ENCODE results near the gene CKS2.
"Not testable (repeated sequence)": the region's sequence is repeated elsewhere in the genome, so short reads cannot be mapped to it uniquely, and the experiment has no call there.

Gene CKS2

DNA sequence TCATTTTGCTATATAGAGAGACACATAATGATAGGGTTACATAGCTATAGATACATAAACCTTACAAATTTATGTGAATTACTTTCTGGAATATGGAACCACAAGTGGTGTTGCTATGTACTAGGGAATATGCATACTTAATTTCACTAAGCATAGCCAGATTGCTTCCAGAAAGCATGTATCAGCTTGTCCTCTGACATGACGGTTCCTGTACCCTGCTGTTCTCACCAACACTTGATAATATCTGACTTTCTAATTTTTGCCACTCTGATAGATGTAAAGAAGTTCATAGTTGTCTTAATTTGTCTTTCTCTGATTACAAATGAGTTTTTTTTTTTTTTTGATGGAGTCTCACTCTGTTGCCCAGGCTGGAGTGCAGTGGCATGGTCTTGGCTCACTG, 18.0 kb upstream of the CKS2 start:
- Mint-ChIP-seq H3K4me3 (no peak overlapping the region), H3K9me3 (no peaks in the 10 kb centered on the region), H3K27me3 (peaks cover 12 to 14% of the 10 kb centered on the region in 2 donors), H3K27ac (no peak overlapping the region), H3K4me1 (ENCODE audit: low read depth in 2 of 2) (no peaks in the 10 kb centered on the region), H3K36me3 (ENCODE audit: insufficient read depth) (no peaks in the 10 kb centered on the region)
- no peak for DNase-seq
- ATAC-seq (replicated peaks) = no peak

- ATAC-seq (replicated peaks) = no peak
- Mint-ChIP-seq H3K9me3 (no peaks in the 10 kb centered on the region), H3K27me3 (peaks cover 12 to 14% of the 10 kb centered on the region in 2 donors), H3K36me3 (ENCODE audit: insufficient read depth) (no peaks in the 10 kb centered on the region), H3K4me3 (no peak overlapping the region), H3K4me1 (ENCODE audit: low read depth in 2 of 2) (no peaks in the 10 kb centered on the region), H3K27ac (no peak overlapping the region)
- no peak for DNase-seq
Observed at GRCh38 chr9:89295400-89295799, 15.6 kb upstream of the CKS2 start.

DNA sequence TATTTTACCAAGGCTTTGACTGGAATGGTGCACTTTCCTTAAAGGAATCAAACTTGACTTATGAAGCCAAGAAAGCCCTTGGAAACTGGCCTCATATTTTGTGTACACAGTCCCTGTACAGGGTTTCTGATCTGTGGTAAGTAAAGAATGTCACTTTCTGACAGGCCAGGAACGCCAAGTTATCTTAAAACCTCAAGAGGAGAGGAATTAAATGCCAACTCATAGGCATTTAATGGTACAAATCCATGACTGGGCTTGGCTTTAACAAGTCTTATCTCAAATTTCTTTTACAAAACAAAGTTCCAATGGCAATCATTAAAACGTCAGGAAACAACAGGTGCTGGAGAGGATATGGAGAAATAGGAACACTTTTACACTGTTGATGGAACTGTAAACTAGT, 9.0 kb upstream of the CKS2 start:
- H3K36me3 Mint-ChIP-seq (ENCODE audit: insufficient read depth); H3K27ac Mint-ChIP-seq; ATAC-seq (replicated peaks); DNase-seq; H3K4me3 Mint-ChIP-seq; H3K9me3 Mint-ChIP-seq; H3K4me1 Mint-ChIP-seq (ENCODE audit: low read depth in 2 of 2); H3K27me3 Mint-ChIP-seq: not testable (repeated sequence)

DNA sequence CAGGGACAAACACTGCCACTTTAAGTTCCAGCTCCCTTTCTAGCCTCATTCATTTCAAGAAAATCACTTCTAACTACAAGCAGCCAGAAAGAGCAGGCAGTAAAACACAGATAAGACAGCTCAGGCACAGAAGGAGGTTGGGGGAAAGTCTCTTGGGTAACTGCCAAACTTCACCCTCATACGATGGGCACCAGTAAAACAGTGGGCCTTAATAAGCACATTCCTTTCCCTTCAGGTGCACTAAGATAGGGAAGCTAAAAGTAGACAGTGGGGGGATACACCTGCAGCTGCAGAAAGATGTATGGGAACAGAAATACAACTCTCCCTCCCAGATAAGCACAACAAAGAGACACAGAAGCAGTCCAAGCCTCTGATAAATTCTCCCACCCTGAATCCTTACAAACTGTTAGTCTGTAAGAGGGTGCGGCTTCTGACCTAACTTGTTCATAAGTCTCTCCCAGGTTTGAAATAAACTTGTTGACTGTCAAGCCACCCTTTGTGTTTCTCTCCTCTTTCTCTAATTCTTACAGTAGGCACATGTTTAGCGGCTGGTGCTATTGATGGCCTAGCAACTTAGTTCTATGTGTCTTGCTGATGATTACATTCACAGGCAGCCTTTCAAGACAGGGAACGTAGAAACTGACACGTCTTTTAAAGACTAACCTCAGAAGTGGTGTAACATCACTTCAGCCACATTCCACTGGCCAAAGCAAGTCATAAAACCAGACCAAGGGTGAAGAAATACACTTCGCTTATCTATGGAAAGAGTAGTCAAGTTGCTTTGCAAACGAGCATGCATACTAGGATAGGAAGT, 6.8 kb upstream of the CKS2 start:
- ATAC-seq (replicated peaks) = no peak
- peaks cover 0 to 2% of the 10 kb centered on the region in 2 donors for H3K4me1 Mint-ChIP-seq (ENCODE audit: low read depth in 2 of 2)

DNA sequence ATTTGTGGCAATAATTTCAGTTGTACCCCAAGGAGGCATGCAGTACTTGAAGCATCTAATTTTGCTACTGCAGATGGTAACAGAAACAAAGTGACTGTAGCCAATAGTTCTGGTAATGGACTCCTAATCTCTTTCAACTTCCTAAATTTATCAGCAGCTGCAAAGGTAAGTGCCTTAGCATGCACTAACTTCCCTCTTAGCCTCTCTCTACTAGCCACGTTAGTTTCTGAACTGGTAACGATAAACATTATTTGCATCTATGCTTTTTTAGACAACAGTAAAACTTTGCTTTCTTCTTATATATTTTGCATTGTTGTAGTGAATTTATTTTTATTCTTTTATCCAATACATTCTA, 6.2 kb upstream of the CKS2 start:
- H3K9me3 Mint-ChIP-seq = no peaks in the 10 kb centered on the region
- peaks cover 7% of the 10 kb centered on the region for H3K36me3 Mint-ChIP-seq (ENCODE audit: insufficient read depth)
- H3K4me1 Mint-ChIP-seq (ENCODE audit: low read depth in 2 of 2) = peaks cover 0 to 4% of the 10 kb centered on the region in 2 donors
- no peaks in the 10 kb centered on the region for H3K27me3 Mint-ChIP-seq
- no peak for ATAC-seq (replicated peaks)
- H3K4me3 Mint-ChIP-seq = no peak overlapping the region
- no peak for DNase-seq
- H3K27ac Mint-ChIP-seq = no peak overlapping the region

More for the DNA sequence above, 6.8 kb upstream of the CKS2 start:
- no peak overlapping the region for H3K27ac Mint-ChIP-seq
- H3K36me3 Mint-ChIP-seq (ENCODE audit: insufficient read depth) = peaks cover 5% of the 10 kb centered on the region
- no peak overlapping the region for H3K4me3 Mint-ChIP-seq
- no peaks in the 10 kb centered on the region for H3K9me3 Mint-ChIP-seq
- H3K27me3 Mint-ChIP-seq = no peaks in the 10 kb centered on the region
- no peak for DNase-seq

- Mint-ChIP-seq H3K4me1 (ENCODE audit: low read depth in 2 of 2) (peaks cover 0 to 8% of the 10 kb centered on the region in 2 donors), H3K27ac (no peak overlapping the region)
Observed at GRCh38 chr9:89305868-89306267, 5.1 kb upstream of the CKS2 start.

GRCh38 chr9:89309166-89309565, 1.8 kb upstream of the CKS2 start:
- H3K36me3 Mint-ChIP-seq (ENCODE audit: insufficient read depth) = peaks cover 15% of the 10 kb centered on the region
- H3K27ac Mint-ChIP-seq = peak overlapping the region; percentile 98 to 99

More at GRCh38 chr9:89305868-89306267, 5.1 kb upstream of the CKS2 start:
- Mint-ChIP-seq H3K4me3 (no peak overlapping the region), H3K36me3 (ENCODE audit: insufficient read depth) (peaks cover 12% of the 10 kb centered on the region), H3K9me3 (no peaks in the 10 kb centered on the region), H3K27me3 (no peaks in the 10 kb centered on the region)
- DNase-seq = no peak
- ATAC-seq (replicated peaks) = no peak

GRCh38 chr9:89309608-89310474, 1.2 kb upstream of the CKS2 start:
- Mint-ChIP-seq H3K27ac (peak overlapping the region; percentile 98 to 99), H3K9me3 (no peaks in the 10 kb centered on the region), H3K36me3 (ENCODE audit: insufficient read depth) (peaks cover 15% of the 10 kb centered on the region), H3K4me3 (peak overlapping the region; percentile 84 to 85), H3K27me3 (no peaks in the 10 kb centered on the region), H3K4me1 (ENCODE audit: low read depth in 2 of 2) (peaks cover 7 to 11% of the 10 kb centered on the region in 2 donors)
- DNase-seq (no peak), ATAC-seq (replicated peaks) (no peak)

More at GRCh38 chr9:89309166-89309565, 1.8 kb upstream of the CKS2 start:
- DNase-seq = no peak
- no peaks in the 10 kb centered on the region for H3K27me3 Mint-ChIP-seq
- peak overlapping the region; percentile 84 to 85 for H3K4me3 Mint-ChIP-seq
- no peaks in the 10 kb centered on the region for H3K9me3 Mint-ChIP-seq
- peaks cover 7 to 11% of the 10 kb centered on the region in 2 donors for H3K4me1 Mint-ChIP-seq (ENCODE audit: low read depth in 2 of 2)
- ATAC-seq (replicated peaks) = no peak

DNA sequence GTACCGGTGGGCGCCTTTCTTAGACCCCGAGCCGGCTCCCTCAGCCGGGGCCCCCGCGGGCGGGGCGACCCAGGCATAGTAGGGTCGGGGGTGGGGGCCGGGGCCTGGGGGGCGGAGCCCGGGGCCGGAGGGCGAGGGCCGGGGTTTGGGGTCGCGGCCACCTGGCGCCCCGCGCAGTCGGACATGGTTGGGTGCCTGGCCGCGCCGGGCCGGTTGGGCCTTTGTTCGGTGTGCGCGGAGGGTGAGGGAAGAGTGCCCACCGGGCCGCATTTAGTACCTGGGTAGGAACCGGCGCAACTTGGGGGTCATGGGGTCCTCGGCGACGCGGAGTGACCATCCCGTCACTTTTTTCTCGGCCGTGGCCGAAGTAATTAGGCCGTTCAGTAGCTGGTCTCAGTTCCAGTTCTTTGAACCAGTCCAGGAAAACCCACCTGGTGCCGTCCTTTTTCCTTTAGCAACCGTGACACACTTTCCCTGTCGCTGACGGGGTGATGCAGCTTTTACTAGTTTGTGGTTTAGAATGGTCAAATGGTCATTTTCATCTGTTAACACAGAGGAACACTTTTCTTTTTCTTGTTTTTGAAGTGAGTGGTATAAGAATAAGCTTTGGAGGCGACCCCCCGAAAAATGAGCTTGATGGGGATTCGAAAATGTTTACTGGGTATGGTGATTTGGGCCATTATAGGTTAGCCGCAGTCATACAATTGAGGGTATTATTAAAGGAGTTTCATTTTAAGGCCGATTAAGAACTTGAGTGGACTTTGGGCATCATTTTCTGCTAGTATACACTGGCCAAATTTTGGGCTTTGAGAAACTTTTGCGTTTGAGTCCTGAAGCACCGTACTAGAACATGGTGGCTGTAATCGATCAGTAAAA, 589 bp downstream of the CKS2 start:
- no peak for DNase-seq
- H3K4me1 Mint-ChIP-seq (ENCODE audit: low read depth in 2 of 2) = peaks cover 7 to 11% of the 10 kb centered on the region in 2 donors
- H3K9me3 Mint-ChIP-seq = no peaks in the 10 kb centered on the region
- H3K4me3 Mint-ChIP-seq = peak overlapping the region; percentile 84 to 85
- ATAC-seq (replicated peaks) = no peak
- peaks cover 15% of the 10 kb centered on the region for H3K36me3 Mint-ChIP-seq (ENCODE audit: insufficient read depth)
- no peaks in the 10 kb centered on the region for H3K27me3 Mint-ChIP-seq
- peak overlapping the region; percentile 98 to 99 for H3K27ac Mint-ChIP-seq

GRCh38 chr9:89312222-89312571, 1.2 kb downstream of the CKS2 start:
- no peaks in the 10 kb centered on the region for H3K9me3 Mint-ChIP-seq
- ATAC-seq (replicated peaks) (no peak), DNase-seq (no peak)
- no peaks in the 10 kb centered on the region for H3K27me3 Mint-ChIP-seq
- H3K27ac Mint-ChIP-seq = no peak overlapping the region
- peaks cover 19% of the 10 kb centered on the region for H3K36me3 Mint-ChIP-seq (ENCODE audit: insufficient read depth)
- peaks cover 7 to 11% of the 10 kb centered on the region in 2 donors for H3K4me1 Mint-ChIP-seq (ENCODE audit: low read depth in 2 of 2)
- H3K4me3 Mint-ChIP-seq = peak overlapping the region; percentile 84 to 85

DNA sequence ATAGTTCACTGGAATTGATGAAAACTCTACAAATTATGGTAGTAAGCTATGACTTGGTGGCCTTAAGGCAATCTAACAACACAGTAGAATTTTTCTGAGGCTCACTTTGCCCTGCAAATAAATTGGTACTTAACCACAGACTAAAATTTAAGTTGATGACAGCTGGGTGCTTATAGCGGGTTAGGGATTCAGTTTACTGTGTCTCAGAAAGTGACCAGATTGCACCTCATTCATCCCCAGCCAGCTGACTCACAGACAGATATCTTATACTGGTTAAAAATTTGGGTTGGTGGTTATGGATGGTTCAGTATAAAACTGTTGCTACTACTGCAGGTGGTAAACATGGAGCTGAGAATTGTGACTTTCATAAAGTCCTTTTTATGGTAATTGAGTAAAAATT, 2.8 kb downstream of the CKS2 start:
- no peak for ATAC-seq (replicated peaks)
- H3K27ac Mint-ChIP-seq = peak overlapping the region in 1 of 2 donors; percentile 56
- H3K4me1 Mint-ChIP-seq (ENCODE audit: low read depth in 2 of 2) = peaks cover 17 to 18% of the 10 kb centered on the region in 2 donors
- no peaks in the 10 kb centered on the region for H3K27me3 Mint-ChIP-seq
- no peak for DNase-seq
- H3K4me3 Mint-ChIP-seq = no peak overlapping the region
- H3K9me3 Mint-ChIP-seq = no peaks in the 10 kb centered on the region
- H3K36me3 Mint-ChIP-seq (ENCODE audit: insufficient read depth) = peaks cover 30% of the 10 kb centered on the region

DNA sequence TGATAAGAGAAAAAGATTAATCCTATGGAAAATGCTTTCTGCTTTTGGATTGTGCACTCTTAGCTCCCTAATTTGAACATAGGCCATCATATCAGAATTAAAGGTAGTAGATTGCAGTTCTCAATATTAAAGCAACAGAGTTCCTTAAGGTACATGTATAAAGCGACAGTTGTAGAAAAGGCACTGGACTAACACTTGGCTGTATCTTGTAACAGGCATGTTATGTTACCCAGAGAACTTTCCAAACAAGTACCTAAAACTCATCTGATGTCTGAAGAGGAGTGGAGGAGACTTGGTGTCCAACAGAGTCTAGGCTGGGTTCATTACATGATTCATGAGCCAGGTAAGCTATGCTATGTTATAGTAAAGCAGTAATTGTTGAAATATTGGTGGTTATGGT, 4.0 kb downstream of the CKS2 start:
- H3K27ac Mint-ChIP-seq = no peak overlapping the region
- no peaks in the 10 kb centered on the region for H3K27me3 Mint-ChIP-seq
- no peak overlapping the region for H3K4me3 Mint-ChIP-seq
- ATAC-seq (replicated peaks) (no peak), DNase-seq (no peak)
- H3K4me1 Mint-ChIP-seq (ENCODE audit: low read depth in 2 of 2) = peaks cover 24 to 27% of the 10 kb centered on the region in 2 donors
- H3K36me3 Mint-ChIP-seq (ENCODE audit: insufficient read depth) = peaks cover 34% of the 10 kb centered on the region
- no peaks in the 10 kb centered on the region for H3K9me3 Mint-ChIP-seq

- DNase-seq = no peak
- Mint-ChIP-seq H3K4me1 (ENCODE audit: low read depth in 2 of 2) (peaks cover 24 to 28% of the 10 kb centered on the region in 2 donors), H3K27me3 (no peaks in the 10 kb centered on the region), H3K4me3 (no peak overlapping the region), H3K27ac (no peak overlapping the region), H3K9me3 (no peaks in the 10 kb centered on the region), H3K36me3 (ENCODE audit: insufficient read depth) (peaks cover 38% of the 10 kb centered on the region)
- ATAC-seq (replicated peaks) = no peak
Observed at GRCh38 chr9:89315482-89315881, 4.5 kb downstream of the CKS2 start.
